GM18498 (cell line): Measurements from ENCODE around the gene TPRG1.

Experiments used
- ATAC-seq: cut with Tn5 transposase; IDR thresholded peaks from one replicate; pipeline ENCODE4 v1.9.1; 2021; ENCODE audit warnings: mild to moderate bottlenecking, moderate library complexity; ENCODE audit not compliant: unreplicated experiment

Gene TPRG1

GRCh38 chr3:189165092-189165612 lies 6.6 kb upstream of the TPRG1 start:
- no peak for ATAC-seq

- no peak for ATAC-seq
Measured at GRCh38 chr3:189166321-189166720, 5.5 kb upstream of the TPRG1 start.

- ATAC-seq, result no peak
Measured at GRCh38 chr3:189167027-189167766, 4.6 kb upstream of the TPRG1 start.

- no peak for ATAC-seq
Measured at GRCh38 chr3:189168711-189169110, 3.1 kb upstream of the TPRG1 start.

- no peak for ATAC-seq
Measured at GRCh38 chr3:189169728-189170127, 2.0 kb upstream of the TPRG1 start.

GRCh38 chr3:189170559-189170958 lies 1.2 kb upstream of the TPRG1 start:
- no peak for ATAC-seq

- ATAC-seq, result no peak
Measured at GRCh38 chr3:189172668-189173419, 1.1 kb downstream of the TPRG1 start.

GRCh38 chr3:189184566-189184965 lies 12.8 kb downstream of the TPRG1 start:
- ATAC-seq, result no peak

GRCh38 chr3:189186101-189186500 lies 14.3 kb downstream of the TPRG1 start:
- ATAC-seq, result no peak

GRCh38 chr3:189188466-189188865 lies 16.7 kb downstream of the TPRG1 start:
- ATAC-seq, result no peak

- ATAC-seq, result no peak
Measured at GRCh38 chr3:189192725-189193124, 21.0 kb downstream of the TPRG1 start.

GRCh38 chr3:189195302-189195701 lies 23.5 kb downstream of the TPRG1 start:
- no peak for ATAC-seq

- no peak for ATAC-seq
Measured at GRCh38 chr3:189202106-189202505, 30.3 kb downstream of the TPRG1 start.

GRCh38 chr3:189202583-189202982 lies 30.8 kb downstream of the TPRG1 start:
- no peak for ATAC-seq

GRCh38 chr3:189204167-189204866 lies 32.5 kb downstream of the TPRG1 start:
- ATAC-seq, result no peak

GRCh38 chr3:189204937-189205336 lies 33.2 kb downstream of the TPRG1 start:
- no peak for ATAC-seq

- no peak for ATAC-seq
Measured at GRCh38 chr3:189210251-189210770, 38.5 kb downstream of the TPRG1 start.

- ATAC-seq, result no peak
Measured at GRCh38 chr3:189212681-189213080, 40.9 kb downstream of the TPRG1 start.

- no peak for ATAC-seq
Measured at GRCh38 chr3:189214651-189215050, 42.9 kb downstream of the TPRG1 start.

GRCh38 chr3:189222927-189223636 lies 51.3 kb downstream of the TPRG1 start:
- no peak for ATAC-seq

GRCh38 chr3:189225431-189225830 lies 53.7 kb downstream of the TPRG1 start:
- no peak for ATAC-seq
